SKM-1 treated with dmso at 0.1 percent for 144 hours (cell line): Measurements from ENCODE around the gene AP2A2.
"Not testable (repeated sequence)": the region's sequence is repeated elsewhere in the genome, so short reads cannot be mapped to it uniquely, and the experiment has no call there.

Source experiments
- DNase-seq: peaks from one replicate; lab custom pipeline; 2025; ENCODE audit not compliant: unreplicated experiment; lab: John Stamatoyannopoulos, UW

The AP2A2 gene

GRCh38 chr11:972523-973211 is 47.0 kb downstream of the AP2A2 start:
- no peak for DNase-seq

DNA sequence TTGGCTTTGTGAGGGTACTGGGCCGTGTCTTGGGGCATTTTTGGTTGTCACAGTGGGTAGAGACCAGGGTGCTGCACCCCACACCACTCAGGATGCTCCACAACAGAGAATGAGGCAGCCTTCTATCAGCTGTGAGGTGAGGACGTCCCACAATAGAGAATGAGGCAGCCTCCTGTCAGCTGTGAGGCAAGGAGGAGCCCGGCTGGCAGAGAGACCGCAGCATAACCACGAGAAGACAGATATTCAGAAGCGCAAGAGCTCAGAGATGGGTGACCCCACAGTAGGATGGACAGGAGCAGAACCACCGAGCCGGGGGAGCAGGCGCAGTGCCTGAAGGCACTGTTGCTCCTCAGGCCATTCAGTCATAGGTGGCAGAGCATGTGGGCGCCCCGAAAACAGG is 47.6 kb downstream of the AP2A2 start:
- DNase-seq, result no peak

- not testable (repeated sequence) for DNase-seq
Measured at GRCh38 chr11:975376-975775, 49.7 kb downstream of the AP2A2 start.

- no peak for DNase-seq
Measured at GRCh38 chr11:975827-976226, 50.2 kb downstream of the AP2A2 start.

DNA sequence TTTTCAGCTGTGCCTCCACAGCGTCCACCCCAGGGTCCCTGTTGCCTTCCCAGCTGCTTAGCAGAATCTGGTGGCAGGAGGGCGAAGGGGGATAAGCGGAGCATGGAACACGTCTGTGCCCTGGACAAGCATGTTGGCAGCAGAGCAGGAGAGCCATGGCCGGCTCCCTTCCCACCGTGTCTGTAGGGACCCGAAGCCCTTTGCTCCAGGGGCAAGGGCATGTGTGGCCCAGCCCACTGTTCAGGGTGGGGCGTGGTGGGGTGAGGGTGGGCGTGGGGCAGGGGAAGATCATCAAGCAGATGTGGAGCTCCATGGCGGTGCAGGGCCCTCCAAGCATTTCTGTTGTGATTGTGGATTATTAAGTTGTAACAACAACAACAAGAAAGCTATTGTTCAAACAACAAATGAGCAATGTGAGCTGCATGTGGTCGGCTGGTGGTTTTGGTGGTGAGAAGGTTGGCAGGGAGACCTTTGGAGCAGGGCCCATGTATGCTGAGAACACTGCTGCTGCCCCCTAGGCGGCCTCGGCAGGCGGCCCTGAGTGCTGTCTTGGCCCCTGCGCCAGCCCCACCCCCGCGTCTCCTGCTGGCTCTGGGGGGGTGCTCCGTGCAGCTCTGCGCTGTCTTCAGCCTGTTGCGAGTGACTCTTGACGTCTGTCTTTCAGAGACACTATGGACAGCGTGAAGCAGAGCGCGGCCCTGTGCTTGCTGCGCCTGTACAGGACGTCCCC is 50.9 kb downstream of the AP2A2 start:
- no peak for DNase-seq

GRCh38 chr11:977830-978720 is 52.4 kb downstream of the AP2A2 start:
- no peak for DNase-seq

DNA sequence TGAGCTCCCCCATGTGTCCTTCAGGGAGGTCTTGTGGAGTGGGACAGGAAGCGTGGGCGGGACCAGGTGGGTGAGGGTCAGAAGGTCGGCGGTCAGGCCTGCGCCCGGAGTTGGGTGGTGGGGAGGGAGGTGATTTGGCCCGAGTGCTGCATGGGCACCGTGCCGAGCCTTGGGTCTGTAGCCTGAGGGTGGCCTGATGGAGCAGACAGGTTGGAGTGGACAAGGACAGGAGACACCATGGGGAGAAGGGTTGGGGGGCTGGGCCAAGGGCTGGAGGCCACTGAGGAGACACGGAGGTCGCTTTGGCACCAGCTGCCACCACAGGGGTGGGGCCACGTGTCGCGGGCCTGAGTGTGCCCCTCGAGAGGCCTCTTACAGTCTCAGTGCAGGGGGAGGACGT is 53.1 kb downstream of the AP2A2 start:
- DNase-seq, result no peak

DNA sequence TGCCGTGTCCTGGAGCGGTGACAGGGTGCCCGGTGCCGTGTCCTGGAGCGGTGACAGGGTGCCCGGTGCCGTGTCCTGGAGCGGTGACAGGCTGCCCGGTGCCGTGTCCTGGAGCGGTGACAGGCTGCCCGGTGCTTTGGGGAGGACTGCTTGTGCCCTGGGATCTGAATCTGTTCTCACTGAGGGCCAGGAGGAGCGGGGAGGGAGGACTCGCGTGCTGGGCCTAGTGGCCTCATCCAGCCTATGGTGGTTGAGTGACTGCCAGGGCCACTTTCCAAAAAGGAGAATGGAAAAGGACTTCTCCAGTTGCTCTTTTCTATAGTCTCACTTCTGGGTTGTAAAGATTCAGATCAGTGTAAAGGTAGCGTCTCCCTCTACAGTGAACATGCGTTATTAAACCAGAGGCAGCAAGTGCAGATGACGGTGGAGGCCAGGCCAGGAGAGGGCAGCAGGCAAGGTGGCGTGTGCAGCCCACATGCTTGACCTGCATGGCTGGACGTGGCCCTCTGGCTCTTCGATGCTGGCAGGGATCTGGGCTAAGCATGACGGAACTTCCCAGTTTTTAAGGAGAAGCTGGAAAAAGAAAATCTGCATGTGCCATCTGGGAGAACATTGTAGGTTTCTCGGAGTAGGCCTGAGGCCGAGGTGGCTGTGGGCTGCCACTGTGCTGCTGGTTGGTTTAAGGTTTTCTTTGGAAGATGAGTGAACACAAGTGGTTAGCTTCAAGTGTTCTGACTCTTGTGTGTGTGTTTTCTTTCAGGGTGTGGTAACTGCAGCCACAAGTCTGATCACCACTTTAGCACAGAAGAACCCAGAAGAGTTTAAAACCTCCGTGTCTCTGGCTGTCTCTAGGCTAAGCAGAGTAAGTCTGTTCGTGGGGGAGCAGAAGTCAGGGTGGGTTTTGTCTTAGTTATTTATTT is 55.0 kb downstream of the AP2A2 start:
- no peak for DNase-seq

DNA sequence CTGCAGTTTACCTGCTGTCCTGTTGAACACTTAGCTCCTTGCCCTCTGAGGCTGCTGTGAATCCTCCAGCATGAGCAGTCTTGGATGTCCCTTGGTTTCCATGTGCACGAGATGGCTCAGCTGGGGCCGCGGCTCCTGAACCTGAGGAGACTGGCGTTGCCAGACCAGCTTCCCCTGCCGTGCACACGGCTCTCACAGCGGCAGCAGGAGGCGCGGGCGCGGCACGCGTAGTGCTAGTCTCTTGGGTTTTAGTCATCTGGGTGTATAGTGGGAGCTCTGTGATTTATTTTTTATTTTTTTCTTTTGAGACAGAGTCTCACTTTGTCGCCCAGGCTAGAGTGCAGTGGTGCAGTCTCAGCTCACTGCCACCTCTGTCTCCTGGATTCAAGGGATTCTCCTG is 56.1 kb downstream of the AP2A2 start:
- no peak for DNase-seq

GRCh38 chr11:984546-984945 is 58.9 kb downstream of the AP2A2 start:
- DNase-seq, result no peak

DNA sequence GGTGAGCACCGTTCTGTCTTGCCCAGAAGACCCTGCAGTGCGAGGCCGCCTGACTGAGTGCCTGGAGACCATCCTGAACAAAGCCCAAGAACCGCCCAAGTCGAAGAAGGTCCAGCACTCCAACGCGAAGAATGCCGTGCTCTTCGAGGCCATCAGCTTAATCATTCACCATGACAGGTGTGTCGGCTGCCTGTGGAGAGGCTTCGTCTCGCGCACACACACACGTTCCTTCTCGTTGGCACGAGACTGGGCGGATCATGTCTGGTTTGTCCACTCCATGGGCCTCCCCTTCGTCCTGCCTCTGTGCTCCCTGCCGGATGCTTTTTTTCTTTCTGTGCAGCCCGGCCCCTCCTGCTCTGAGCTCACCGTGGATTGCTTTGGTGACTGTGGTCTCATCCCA is 59.7 kb downstream of the AP2A2 start:
- DNase-seq, result no peak

GRCh38 chr11:985848-986247 is 60.2 kb downstream of the AP2A2 start:
- no peak for DNase-seq

DNA sequence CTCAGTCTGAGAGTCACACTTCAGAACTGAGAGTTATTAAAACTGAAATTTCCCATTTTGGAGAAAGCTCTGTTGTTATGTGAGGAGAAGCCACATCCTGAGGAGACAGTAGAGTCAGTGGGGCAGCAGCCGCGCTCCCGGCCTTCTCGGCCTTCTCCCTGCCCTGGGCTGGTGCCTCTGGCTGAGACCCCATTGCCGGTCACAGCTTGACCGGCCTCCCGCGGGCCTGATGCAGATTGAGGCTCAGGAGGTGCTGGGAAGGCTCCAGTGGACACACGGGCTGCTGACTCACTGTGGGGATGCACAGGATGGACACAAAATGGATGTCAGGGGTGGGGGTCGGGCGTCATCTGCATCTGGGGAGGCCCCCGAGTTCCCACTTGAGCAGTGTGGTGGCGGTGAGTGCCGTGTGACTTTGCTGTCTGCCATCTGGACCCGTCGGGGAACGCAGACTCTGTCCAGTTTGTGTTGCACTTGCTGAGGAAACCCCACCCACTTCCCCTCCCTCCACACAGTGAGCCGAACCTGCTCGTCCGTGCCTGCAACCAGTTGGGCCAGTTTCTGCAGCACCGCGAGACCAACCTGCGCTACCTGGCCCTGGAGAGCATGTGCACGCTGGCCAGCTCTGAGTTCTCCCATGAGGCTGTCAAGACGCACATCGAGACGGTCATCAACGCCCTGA is 60.7 kb downstream of the AP2A2 start:
- no peak for DNase-seq

- no peak for DNase-seq
Measured at GRCh38 chr11:986952-987305, 61.3 kb downstream of the AP2A2 start.

- no peak for DNase-seq
Measured at GRCh38 chr11:987671-988070, 62.0 kb downstream of the AP2A2 start.

GRCh38 chr11:990101-990500 is 64.4 kb downstream of the AP2A2 start:
- DNase-seq, result no peak

- DNase-seq, result no peak
Measured at GRCh38 chr11:991034-991433, 65.4 kb downstream of the AP2A2 start.

DNA sequence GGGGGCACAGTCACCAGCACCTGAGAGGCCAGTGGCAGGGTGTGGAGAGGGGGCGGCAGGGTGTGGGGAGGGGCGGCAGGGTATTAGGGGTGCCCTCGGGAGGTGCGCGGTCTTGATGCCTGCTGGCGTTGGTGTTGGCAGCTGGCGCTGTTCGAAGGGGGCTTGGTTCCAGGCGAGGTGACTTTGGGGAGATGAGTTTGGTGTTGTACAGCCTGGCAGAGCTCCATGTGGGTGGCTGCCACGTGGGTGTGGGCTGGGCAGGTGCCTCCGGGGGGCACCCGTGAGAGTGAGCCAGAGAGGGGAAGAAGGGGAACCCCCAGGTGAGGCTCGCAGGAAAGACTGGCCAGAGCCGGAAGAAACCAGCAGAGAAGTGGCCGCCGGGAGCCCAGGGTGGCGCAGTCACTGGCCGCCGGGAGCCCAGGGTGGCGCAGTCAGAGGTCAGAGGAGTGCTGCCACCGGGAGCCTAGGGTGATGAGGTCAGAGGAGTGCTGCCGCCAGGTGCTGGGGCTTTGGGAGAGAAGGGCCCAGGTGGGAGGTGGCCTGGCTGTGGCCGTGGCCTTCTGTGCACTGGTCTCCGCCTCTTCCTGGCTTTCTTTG is 66.1 kb downstream of the AP2A2 start:
- DNase-seq, result no peak

DNA sequence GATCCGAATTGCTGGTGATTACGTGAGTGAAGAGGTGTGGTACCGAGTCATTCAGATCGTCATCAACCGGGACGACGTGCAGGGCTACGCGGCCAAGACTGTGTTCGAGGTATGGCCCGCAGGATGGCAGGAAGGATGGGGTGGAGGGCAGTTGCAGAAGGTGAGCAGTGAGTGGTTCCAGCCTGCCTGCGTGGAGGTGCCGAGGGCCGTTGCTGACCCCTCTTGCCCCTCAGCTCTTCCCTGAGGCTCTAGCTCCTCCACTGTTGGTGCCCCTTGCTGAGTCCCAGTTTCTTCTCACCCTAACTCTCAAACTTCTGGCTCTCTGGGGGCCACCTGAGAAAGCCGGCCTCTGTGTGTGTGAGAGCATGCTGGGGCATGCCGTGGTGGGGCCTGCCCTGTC is 66.9 kb downstream of the AP2A2 start:
- no peak for DNase-seq

DNA sequence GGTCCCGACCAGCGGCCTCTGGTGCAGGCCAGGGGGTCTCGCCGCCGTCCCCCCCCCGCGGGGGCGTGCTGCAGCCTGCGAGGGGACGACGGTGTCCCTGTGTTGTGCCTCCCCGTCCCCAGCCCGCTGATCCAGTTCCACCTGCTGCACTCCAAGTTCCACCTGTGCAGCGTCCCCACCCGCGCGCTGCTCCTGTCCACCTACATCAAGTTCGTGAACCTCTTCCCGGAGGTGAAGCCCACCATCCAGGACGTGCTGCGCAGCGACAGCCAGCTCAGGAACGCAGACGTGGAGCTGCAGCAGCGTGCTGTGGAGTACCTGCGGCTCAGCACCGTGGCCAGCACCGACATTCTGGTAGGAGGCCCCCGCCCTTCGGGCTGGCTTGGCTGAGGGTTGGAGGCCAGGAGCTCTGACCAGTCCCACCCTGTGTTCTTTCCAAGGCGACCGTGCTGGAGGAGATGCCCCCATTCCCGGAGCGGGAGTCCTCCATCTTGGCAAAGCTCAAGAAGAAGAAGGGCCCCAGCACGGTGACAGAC is 68.0 kb downstream of the AP2A2 start:
- no peak for DNase-seq
